HUDEP-2 (cell line): ENCODE measurements around the gene PREP.
"Not testable (repeated sequence)": the region's sequence is repeated elsewhere in the genome, so short reads cannot be mapped to it uniquely, and the experiment has no call there.

Source experiments
- DNase-seq, 76 experiments: peaks; one replicate each; lab custom pipeline; 2025; ENCODE audit not compliant: unreplicated experiment in 76 of 76; lab: John Stamatoyannopoulos, UW

PREP gene

GRCh38 chr6:105276374-105276773 lies 126.5 kb downstream of the PREP start:
- DNase-seq = no peak

GRCh38 chr6:105275542-105275941 lies 127.3 kb downstream of the PREP start:
- no peak for DNase-seq

- no peak for DNase-seq
Measured at GRCh38 chr6:105274678-105275077, 128.2 kb downstream of the PREP start.

GRCh38 chr6:105273589-105273988 lies 129.3 kb downstream of the PREP start:
- no peak for DNase-seq

- no peak for DNase-seq
Measured at GRCh38 chr6:105272786-105273185, 130.1 kb downstream of the PREP start.

- no peak for DNase-seq
Measured at GRCh38 chr6:105270511-105270910, 132.4 kb downstream of the PREP start.

- no peak for DNase-seq
Measured at GRCh38 chr6:105269390-105269789, 133.5 kb downstream of the PREP start.

- no peak for DNase-seq
Measured at GRCh38 chr6:105263685-105264610, 138.9 kb downstream of the PREP start.

- DNase-seq = peak in 4 of 76 experiments; percentile 28 to 43 (median 36)
Measured at GRCh38 chr6:105259913-105260889, 142.7 kb downstream of the PREP start.

GRCh38 chr6:105258816-105259215 lies 144.1 kb downstream of the PREP start:
- no peak for DNase-seq

GRCh38 chr6:105257340-105257739 lies 145.5 kb downstream of the PREP start:
- DNase-seq = no peak

- no peak for DNase-seq
Measured at GRCh38 chr6:105256619-105257018, 146.3 kb downstream of the PREP start.

- no peak for DNase-seq
Measured at GRCh38 chr6:105253787-105254186, 149.1 kb downstream of the PREP start.

GRCh38 chr6:105251689-105252088 lies 151.2 kb downstream of the PREP start:
- no peak for DNase-seq

- no peak for DNase-seq
Measured at GRCh38 chr6:105250533-105250932, 152.3 kb downstream of the PREP start.

- no peak for DNase-seq
Measured at GRCh38 chr6:105243487-105243886, 159.4 kb downstream of the PREP start.

GRCh38 chr6:105235155-105235554 lies 167.7 kb downstream of the PREP start:
- DNase-seq = no peak

GRCh38 chr6:105231771-105232170 lies 171.1 kb downstream of the PREP start:
- not testable (repeated sequence) for DNase-seq
